DMS 273 (cell line): Measurements from ENCODE around the gene ERP44.
A peak's percentile ranks its signal among the peaks of the same experiment; 100 is the strongest.
"Not testable (repeated sequence)": the region's sequence is repeated elsewhere in the genome, so short reads cannot be mapped to it uniquely, and the experiment has no call there.

Experiments
- DNase-seq: peaks from one replicate; lab custom pipeline; 2025; ENCODE audit not compliant: unreplicated experiment; lab: John Stamatoyannopoulos, UW

Gene ERP44

DNA sequence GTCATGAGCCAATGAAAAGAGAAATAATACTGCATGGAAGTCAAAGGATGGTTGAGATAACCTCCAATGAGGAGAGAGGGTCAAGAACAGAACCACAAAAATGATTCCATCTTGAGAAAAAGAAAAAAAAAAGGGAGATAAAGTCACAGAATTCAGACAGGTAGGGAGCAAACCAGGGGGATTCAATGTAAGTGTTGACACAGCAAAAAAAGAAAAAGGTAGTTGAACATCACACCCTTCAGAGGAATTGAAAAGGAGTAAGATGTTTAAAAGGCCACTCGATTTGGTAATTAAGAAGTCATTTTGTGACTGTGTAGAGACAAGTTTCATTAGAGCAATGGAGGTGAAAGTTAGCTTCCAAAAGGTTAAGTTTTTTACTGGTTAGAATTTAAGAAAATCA, 79.3 kb downstream of the ERP44 start:
- DNase-seq: no peak

DNA sequence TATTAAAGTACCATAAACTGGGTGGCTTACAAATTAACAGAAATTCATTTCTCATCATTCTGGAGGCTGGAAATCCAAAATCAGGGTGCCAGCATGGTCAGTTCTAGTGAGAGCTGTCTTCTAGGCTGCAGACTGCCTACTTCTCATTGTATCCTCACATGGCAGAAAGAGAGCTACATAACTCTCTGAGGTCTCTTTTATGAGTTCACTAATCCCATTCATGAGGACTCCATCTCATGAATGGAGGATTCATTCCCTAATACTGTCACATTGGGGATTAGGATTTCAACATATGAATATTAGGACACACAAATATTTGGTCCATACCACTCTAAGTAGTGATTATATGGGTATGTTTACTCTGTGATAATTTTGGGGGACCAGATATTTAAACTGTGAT, 84.0 kb downstream of the ERP44 start:
- no peak for DNase-seq

DNA sequence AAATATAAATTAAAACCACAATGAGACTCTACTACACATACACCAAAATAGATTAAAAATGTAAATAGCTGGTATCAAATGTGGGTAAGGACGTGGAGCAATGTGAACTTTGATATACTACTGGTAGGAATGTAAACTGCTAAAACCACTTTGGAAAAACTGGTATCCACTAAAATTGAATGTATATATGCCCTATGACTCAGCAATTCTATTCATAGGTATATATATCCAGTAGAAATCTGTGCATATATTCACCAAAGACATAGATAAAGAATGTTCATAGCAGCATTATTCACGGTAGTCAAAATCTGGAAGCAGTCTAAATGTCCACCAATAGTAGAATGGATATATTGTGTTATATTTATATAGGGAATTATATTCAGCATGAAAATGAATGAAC, 85.2 kb downstream of the ERP44 start:
- no peak for DNase-seq

- DNase-seq: no peak
These were observed 86.5 kb downstream of the ERP44 start for GRCh38 chr9:100012279-100012678.

- DNase-seq: peak; percentile 69
These were observed 87.6 kb downstream of the ERP44 start for GRCh38 chr9:100011062-100011681.

GRCh38 chr9:99999797-100000196, 99.0 kb downstream of the ERP44 start:
- no peak for DNase-seq

- no peak for DNase-seq
These were observed 99.9 kb downstream of the ERP44 start for GRCh38 chr9:99998866-99999265.

DNA sequence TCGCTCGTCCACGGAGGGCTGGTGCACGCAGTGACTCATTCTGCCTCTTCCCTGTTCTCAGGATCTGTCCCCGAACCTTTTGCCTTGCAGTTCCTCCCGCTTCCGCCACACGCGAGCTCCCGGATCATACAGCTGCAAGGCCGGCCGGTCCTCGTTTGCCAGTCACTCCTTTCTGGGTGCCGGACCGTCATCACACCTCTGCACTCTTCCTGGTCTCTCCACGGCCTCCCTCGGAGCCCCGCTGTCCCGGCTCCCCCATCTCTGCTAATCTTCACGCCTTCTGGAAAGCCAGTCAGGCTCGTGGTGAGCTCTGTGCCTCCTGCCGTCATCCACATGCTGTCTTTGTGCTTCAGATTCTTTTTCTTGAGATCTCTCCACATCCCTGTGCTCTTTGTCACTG, 100.5 kb downstream of the ERP44 start:
- no peak for DNase-seq

GRCh38 chr9:99990508-99990907, 108.3 kb downstream of the ERP44 start:
- not testable (repeated sequence) for DNase-seq

- no peak for DNase-seq
These were observed 112.2 kb downstream of the ERP44 start for GRCh38 chr9:99986642-99987041.

GRCh38 chr9:99980598-99980997, 118.2 kb downstream of the ERP44 start:
- DNase-seq: no peak

GRCh38 chr9:99978221-99978620, 120.6 kb downstream of the ERP44 start:
- no peak for DNase-seq

GRCh38 chr9:99977033-99977792, 121.6 kb downstream of the ERP44 start:
- no peak for DNase-seq

DNA sequence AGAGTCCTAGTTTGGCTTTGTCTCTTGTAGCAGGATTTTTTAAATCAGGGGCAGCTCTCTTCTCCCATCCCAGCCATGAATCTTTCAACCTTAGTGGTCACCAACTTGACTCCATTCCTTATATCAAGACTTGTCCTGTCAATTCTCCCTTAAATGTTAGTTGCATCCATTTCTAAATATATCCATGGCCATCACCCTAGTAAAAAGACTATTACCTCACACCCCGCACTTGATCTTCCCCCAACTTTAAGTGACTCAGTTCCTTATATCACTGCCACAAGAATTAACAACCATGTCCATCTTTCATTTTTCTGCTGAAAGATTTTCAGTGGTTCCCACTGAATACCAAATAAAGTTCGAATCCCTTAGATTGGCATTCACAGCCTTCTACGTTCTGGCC, 125.3 kb downstream of the ERP44 start:
- DNase-seq: no peak

DNA sequence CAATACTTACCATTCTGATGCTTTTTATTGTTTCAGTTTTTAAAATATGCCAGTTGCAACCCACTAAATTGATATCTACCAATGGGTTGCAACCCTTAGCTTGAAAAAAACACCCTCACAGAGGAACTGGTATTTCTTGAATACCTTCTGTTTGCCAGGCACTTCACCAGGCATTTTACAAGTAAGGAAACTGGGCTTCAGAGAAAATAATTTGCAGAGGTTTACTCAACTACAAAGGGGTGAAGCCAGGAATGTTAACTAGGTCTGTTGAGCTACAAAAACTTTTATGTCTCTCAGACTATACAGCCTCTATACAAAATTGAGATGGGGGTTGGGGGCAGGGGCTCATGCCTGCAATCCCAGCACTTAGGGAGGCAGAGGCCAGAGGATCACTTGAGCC, 127.4 kb downstream of the ERP44 start:
- DNase-seq: no peak

DNA sequence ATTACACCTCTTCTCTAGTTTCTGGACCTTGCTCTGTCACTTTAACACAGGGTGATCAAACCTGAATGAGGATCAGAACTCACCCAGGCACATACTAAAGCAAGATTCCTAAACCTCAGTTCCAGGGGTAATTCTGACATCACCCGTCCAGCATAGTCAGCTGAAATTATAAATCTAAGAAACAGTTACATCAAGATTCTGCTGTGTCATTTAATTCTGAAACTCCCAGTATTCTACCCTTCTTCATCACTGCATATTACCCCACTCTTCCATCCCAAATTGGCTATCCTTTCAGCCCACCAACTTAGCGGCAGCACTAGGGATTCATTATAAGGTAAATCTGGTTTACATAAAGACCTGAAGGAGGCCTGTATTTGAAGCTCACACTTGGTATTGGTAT, 128.3 kb downstream of the ERP44 start:
- no peak for DNase-seq

DNA sequence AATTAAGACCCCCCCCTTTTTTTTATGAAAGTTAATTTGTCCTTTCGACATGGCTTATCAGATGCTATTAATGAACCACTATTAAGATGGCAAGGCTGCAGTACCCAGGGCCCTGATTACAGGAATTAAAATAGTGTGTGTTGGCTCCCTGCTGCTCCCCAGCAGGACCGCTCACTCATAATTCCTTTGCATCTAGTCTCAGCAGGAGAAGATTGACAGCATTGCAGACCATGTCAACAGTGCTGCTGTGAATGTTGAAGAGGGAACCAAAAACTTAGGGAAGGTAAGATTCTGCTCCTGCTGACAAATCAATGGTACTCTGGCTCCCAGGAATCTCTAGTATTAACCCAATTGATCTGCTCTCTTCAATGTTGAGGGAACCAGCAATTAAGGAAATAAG, 131.3 kb downstream of the ERP44 start:
- no peak for DNase-seq

- no peak for DNase-seq
These were observed 132.1 kb downstream of the ERP44 start for GRCh38 chr9:99966716-99967115.

GRCh38 chr9:99966001-99966400, 132.8 kb downstream of the ERP44 start:
- DNase-seq: no peak

- DNase-seq: no peak
These were observed 134.5 kb downstream of the ERP44 start for GRCh38 chr9:99964336-99964735.

GRCh38 chr9:99962680-99963261, 136.0 kb downstream of the ERP44 start:
- no peak for DNase-seq

- no peak for DNase-seq
These were observed 143.2 kb downstream of the ERP44 start for GRCh38 chr9:99955606-99956005.
